AG09309 (cell line): ENCODE results near the gene KL.

Experiments
- DNase-seq: peaks from one replicate; pipeline ENCODE4 v3.0.0-alpha.2; 2010; ENCODE audit warnings: low read depth
- H3K4me3 ChIP-seq: 2 replicates; pipeline ENCODE4 v1.5.1; 2011; ENCODE audit warnings: mild to moderate bottlenecking, low read depth, low read length, moderate library complexity; ENCODE audit not compliant: control insufficient read depth
- TF ChIP-seq, protein P1 (sequence below): IDR thresholded peaks from 2 replicates; pipeline ENCODE4 v1.5.1; 2011; ENCODE audit warnings: mild to moderate bottlenecking, low read depth, low read length, inconsistent platforms; ENCODE audit not compliant: insufficient read depth, control insufficient read depth; ENCODE audit errors: missing control alignments

Gene KL

DNA sequence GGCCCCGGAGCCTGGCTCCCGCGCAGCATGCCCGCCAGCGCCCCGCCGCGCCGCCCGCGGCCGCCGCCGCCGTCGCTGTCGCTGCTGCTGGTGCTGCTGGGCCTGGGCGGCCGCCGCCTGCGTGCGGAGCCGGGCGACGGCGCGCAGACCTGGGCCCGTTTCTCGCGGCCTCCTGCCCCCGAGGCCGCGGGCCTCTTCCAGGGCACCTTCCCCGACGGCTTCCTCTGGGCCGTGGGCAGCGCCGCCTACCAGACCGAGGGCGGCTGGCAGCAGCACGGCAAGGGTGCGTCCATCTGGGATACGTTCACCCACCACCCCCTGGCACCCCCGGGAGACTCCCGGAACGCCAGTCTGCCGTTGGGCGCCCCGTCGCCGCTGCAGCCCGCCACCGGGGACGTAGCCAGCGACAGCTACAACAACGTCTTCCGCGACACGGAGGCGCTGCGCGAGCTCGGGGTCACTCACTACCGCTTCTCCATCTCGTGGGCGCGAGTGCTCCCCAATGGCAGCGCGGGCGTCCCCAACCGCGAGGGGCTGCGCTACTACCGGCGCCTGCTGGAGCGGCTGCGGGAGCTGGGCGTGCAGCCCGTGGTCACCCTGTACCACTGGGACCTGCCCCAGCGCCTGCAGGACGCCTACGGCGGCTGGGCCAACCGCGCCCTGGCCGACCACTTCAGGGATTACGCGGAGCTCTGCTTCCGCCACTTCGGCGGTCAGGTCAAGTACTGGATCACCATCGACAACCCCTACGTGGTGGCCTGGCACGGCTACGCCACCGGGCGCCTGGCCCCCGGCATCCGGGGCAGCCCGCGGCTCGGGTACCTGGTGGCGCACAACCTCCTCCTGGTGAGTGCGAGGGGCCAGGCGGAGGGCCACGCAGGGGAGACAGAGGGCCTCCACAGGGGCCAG lies at the start of gene KL:
KL (plus strand) TSS at position 10 of the 909 bp plus-strand sequence; CDS start at position 28, 18 bp downstream.
- H3K4me3 ChIP-seq = peak within 1 kb of the TSS; percentile 13
- TF ChIP-seq, protein P1, sequence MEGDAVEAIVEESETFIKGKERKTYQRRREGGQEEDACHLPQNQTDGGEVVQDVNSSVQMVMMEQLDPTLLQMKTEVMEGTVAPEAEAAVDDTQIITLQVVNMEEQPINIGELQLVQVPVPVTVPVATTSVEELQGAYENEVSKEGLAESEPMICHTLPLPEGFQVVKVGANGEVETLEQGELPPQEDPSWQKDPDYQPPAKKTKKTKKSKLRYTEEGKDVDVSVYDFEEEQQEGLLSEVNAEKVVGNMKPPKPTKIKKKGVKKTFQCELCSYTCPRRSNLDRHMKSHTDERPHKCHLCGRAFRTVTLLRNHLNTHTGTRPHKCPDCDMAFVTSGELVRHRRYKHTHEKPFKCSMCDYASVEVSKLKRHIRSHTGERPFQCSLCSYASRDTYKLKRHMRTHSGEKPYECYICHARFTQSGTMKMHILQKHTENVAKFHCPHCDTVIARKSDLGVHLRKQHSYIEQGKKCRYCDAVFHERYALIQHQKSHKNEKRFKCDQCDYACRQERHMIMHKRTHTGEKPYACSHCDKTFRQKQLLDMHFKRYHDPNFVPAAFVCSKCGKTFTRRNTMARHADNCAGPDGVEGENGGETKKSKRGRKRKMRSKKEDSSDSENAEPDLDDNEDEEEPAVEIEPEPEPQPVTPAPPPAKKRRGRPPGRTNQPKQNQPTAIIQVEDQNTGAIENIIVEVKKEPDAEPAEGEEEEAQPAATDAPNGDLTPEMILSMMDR = no peak
- no peak for DNase-seq

DNA sequence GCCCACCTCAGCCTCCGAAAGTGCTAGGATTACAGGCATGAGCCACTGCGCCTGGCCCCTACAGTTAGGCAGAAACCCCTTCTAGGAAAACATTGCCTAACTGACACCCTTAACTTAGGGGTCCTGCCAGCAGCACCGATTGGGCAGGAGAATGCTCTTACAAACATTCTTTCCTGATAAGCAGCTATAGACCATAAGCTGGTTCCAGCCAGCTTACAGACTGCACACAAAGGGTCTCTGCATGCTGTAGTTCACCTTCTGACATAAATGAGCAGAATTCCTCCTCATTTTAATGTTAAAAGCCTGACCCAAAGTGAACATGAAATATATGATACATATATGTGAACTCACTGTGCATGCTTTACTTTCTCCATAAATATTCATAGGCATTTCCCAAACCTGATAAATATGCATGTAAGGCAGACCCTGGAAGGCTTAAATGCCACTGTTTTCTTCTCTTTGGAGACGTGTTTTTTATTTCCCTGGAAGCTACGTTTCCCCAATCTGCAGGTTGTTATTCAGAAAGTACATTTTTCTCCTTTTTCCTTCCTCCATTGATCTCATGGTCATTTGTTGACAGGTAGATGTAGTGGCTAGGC lies 48.5 kb upstream of the KL start:
- TF ChIP-seq, protein P1 = no peak
- DNase-seq = no peak
- no peak overlapping the region for H3K4me3 ChIP-seq

DNA sequence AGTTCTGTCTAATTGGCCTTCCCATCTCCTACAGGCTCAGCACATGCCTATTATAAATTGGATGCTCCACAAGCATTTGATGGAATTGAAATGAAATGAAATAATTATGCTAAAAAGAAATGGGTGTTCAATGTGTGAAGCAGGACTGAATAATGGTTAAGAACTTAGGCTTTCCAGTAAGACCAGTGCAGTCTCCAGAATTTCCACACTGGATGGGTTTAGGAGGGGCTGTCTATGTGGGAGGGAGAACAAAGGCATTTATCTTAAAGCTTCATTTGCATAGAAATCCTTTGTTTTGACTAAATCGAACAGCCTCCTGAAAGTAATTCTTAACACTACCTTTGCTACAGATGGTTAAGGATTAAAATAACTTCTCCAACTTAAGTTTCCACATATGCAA lies 47.9 kb upstream of the KL start:
- TF ChIP-seq, protein P1 = no peak
- H3K4me3 ChIP-seq = no peak overlapping the region
- DNase-seq = no peak

DNA sequence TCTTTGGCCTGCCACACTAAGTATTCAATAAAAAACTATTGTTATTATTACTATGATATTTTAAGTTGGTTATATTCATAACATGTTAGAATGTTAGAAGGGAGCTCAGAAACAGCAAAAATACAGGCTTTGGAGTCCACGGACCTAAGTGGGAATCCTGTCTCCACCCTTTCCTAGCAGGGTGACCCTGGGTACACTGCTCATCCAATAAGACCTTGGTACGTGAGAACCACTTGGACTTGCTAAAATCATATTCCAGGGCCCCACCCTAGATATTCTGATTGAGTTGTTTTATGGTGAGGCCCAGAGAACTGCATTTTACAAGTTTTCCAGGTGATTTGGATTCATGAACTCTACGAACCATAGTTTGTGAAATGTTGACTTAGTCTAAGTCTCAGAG lies 47.4 kb upstream of the KL start:
- DNase-seq = no peak
- TF ChIP-seq, protein P1 = no peak
- no peak overlapping the region for H3K4me3 ChIP-seq

DNA sequence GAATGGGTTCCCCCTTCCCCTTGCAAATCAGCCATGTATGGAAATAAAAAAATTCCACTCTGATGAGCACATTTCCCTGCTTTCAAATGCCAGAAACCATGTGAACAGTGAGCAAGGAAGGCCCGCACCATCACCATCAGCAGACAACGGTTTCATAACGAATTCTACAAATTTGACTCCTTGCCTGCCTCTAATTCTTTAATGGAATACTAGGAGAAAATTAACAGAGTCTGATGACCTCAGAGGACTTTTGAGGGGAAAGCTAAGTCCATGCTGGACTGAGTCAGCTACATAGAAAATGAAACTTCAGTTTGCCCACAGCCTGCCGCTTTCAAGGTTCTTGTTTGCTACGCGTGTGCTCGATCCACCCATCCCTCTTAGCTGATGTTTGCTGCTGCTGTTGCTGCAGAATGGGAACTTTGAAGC lies 46.7 kb upstream of the KL start:
- peak; percentile 13 for DNase-seq
- TF ChIP-seq, protein P1 = no peak
- H3K4me3 ChIP-seq = no peak overlapping the region

DNA sequence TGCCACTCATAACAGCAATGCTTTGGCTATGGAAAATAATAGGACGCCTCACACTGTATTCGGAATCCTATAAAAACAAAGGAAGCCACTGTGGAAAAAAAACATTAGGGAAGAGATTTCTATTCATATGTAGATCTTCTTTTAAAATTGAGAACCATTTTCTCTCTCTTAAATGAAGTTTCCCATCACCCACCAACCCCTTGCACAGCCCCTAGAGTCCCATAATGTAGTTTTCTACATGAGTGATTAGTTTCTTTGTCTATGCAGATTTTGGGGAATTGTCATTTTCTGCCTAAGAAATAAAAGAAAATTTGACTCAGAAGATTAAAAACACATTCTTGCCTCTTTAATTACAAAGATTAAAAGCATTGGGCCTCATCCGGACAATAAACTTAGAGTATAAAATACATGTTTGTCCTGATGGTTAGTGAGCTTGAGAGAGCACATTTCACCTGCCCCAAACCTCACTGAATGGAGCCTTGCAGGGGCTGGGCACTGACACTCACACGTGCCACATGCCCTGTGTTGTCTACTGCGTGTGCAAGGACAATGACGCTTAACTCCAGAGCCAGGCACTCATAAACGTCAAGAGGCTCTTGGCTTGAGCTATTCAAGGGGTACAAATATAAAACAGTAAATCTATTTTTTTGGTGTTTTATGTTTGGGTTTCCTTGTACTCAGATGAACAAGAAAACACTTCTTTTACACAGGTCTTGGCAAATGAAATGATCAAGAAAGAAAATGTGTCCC lies 40.0 kb upstream of the KL start:
- no peak overlapping the region for H3K4me3 ChIP-seq
- TF ChIP-seq, protein P1 = no peak
- no peak for DNase-seq
